Prostate gland (tissue), 2 donors: Measurements from ENCODE around the gene LDLRAD4.

Source experiments
- CTCF ChIP-seq, 4 experiments: fragments of 200-600 bp in 2 of 4; fragments of 450-650 bp in 2 of 4; sonication (generic) in 2 of 4; IDR thresholded peaks; 1 replicate in 3 of 4; 2 replicates in 1 of 4; pipeline ENCODE4 v1.5.1; 2016 to 2019; ENCODE audit warnings: antibody characterized with exemption in 4 of 4, mild to moderate bottlenecking in 2 of 4, moderate library complexity in 2 of 4
- POLR2AphosphoS5 ChIP-seq: sonication (generic); formaldehyde crosslinking; IDR thresholded peaks from one replicate; pipeline ENCODE4 v1.6.1; 2017; ENCODE audit warnings: antibody characterized with exemption

GRCh38 chr18:13176847-13177246 lies 41.7 kb upstream of the LDLRAD4 start:
- TF ChIP-seq CTCF (IDR thresholded peaks at IDR 0.05): no peak
- TF ChIP-seq POLR2AphosphoS5: no peak
